ENCODE data around the gene SNAPC2. TPM values are rescaled to one million over a fixed set of nuclear protein-coding genes. Genes with fewer than 3 reads are reported as not detected.

The SNAPC2 gene, protein sequence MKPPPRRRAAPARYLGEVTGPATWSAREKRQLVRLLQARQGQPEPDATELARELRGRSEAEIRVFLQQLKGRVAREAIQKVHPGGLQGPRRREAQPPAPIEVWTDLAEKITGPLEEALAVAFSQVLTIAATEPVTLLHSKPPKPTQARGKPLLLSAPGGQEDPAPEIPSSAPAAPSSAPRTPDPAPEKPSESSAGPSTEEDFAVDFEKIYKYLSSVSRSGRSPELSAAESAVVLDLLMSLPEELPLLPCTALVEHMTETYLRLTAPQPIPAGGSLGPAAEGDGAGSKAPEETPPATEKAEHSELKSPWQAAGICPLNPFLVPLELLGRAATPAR
- 10 to 100 TPM in 1 of 2 donors, 1 to 10 TPM in 1; 7.6 to 32.1 TPM for total RNA-seq
- 10 to 100 TPM; 19.2 to 23.0 TPM for polyA plus RNA-seq
- long read RNA-seq, donor 1, transcript SNAPC2-201 (5 exons, 1,542 nt) = major isoform, 7 of 8 reads
- long read RNA-seq, donor 1, partial matches to known transcripts = 0 of 8 reads
- long read RNA-seq, donor 1, other reads (novel, unspliced or antisense) = 0 of 8 reads
- long read RNA-seq, donor 2, partial matches to known transcripts = 0 of 5 reads
- long read RNA-seq, donor 2, other reads (novel, unspliced or antisense) = 0 of 5 reads
- long read RNA-seq, donor 3, partial matches to known transcripts = 0 of 4 reads
- long read RNA-seq, donor 3, other reads (novel, unspliced or antisense) = 0 of 4 reads
- long read RNA-seq, donor 4, partial matches to known transcripts = 0 of 5 reads
- long read RNA-seq, donor 4, other reads (novel, unspliced or antisense) = 0 of 5 reads
- long read RNA-seq, donor 5, transcript SNAPC2-201 (5 exons, 1,542 nt) = major isoform, 10 of 16 reads
- long read RNA-seq, donor 5, partial matches to known transcripts = 0 of 16 reads
- long read RNA-seq, donor 5, other reads (novel, unspliced or antisense) = 0 of 16 reads

- Histone ChIP-seq H3K27ac (ENCODE audit: low read depth in 1 of 2, low read length in 1 of 2) (peak within 1 kb of the TSS; percentile 89 to 95), H3K4me3 (peak within 1 kb of the TSS; percentile 68), H3K36me3 (ENCODE audit: control insufficient read depth in 4 of 4, insufficient read depth in 4 of 4, low read length in 4 of 4) (peaks cover 0 to 15% (median 8%) of the 10 kb centered on the region in 4 donors), H3K9ac (ENCODE audit: insufficient read depth in 1 of 2, low read length in 2 of 2) (peak within 1 kb of the TSS in 1 of 2 donors; percentile 53), H3K4me1 (ENCODE audit: control insufficient read depth in 5 of 5, insufficient read depth in 5 of 5, low read length in 5 of 5) (peaks cover 0 to 33% (median 16%) of the 10 kb centered on the region in 5 donors), H3K27me3 (ENCODE audit: control insufficient read depth in 3 of 3, insufficient read depth in 3 of 3, low read length in 2 of 3) (peaks cover 0 to 40% (median 24%) of the 10 kb centered on the region in 3 donors), H3K9me3 (ENCODE audit: control insufficient read depth in 4 of 4, insufficient read depth in 3 of 4, low read length in 3 of 4) (no peaks in the 10 kb centered on the region)
- 6 to 8% methylated on average over 61 to 62 of the region's 62 CpGs for WGBS, 2 donors
- ATAC-seq (ENCODE audit: insufficient read depth, low FRiP score) = peak; percentile 85
- DNase-seq = peak; percentile 94 to 97 (median 97)
- TF ChIP-seq, protein P1, sequence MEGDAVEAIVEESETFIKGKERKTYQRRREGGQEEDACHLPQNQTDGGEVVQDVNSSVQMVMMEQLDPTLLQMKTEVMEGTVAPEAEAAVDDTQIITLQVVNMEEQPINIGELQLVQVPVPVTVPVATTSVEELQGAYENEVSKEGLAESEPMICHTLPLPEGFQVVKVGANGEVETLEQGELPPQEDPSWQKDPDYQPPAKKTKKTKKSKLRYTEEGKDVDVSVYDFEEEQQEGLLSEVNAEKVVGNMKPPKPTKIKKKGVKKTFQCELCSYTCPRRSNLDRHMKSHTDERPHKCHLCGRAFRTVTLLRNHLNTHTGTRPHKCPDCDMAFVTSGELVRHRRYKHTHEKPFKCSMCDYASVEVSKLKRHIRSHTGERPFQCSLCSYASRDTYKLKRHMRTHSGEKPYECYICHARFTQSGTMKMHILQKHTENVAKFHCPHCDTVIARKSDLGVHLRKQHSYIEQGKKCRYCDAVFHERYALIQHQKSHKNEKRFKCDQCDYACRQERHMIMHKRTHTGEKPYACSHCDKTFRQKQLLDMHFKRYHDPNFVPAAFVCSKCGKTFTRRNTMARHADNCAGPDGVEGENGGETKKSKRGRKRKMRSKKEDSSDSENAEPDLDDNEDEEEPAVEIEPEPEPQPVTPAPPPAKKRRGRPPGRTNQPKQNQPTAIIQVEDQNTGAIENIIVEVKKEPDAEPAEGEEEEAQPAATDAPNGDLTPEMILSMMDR (IDR thresholded peaks at IDR 0.05; ENCODE audit: control extremely low read depth, extremely low read depth) = no peak
Measured at GRCh38 chr19:7919610-7920518, at the start of gene SNAPC2. SNAPC2 (plus strand) TSS chr19:7920338; CDS start chr19:7920367, 29 bp downstream.

GRCh38 chr19:7870571-7871436 lies 49.3 kb upstream of the SNAPC2 start:
- WGBS, 2 donors = 53 to 62% methylated on average over 11 of the region's 11 CpGs
- Histone ChIP-seq H3K27ac (ENCODE audit: low read depth in 1 of 2, low read length in 1 of 2) (peak overlapping the region in 1 of 2 donors; percentile 52), H3K9me3 (ENCODE audit: control insufficient read depth in 4 of 4, insufficient read depth in 3 of 4, low read length in 3 of 4) (no peaks in the 10 kb centered on the region), H3K4me1 (ENCODE audit: control insufficient read depth in 5 of 5, insufficient read depth in 5 of 5, low read length in 5 of 5) (peaks cover 0 to 30% (median 12%) of the 10 kb centered on the region in 5 donors), H3K9ac (ENCODE audit: insufficient read depth in 1 of 2, low read length in 2 of 2) (no peak overlapping the region), H3K4me3 (no peak overlapping the region), H3K36me3 (ENCODE audit: control insufficient read depth in 4 of 4, insufficient read depth in 4 of 4, low read length in 4 of 4) (no peaks in the 10 kb centered on the region), H3K27me3 (ENCODE audit: control insufficient read depth in 3 of 3, insufficient read depth in 3 of 3, low read length in 2 of 3) (peaks cover 0 to 24% (median 16%) of the 10 kb centered on the region in 3 donors)
- TF ChIP-seq, protein P1 (IDR thresholded peaks at IDR 0.05; ENCODE audit: control extremely low read depth, extremely low read depth) = no peak
- peak in 2 of 3 donors; percentile 24 to 63 for DNase-seq
- ATAC-seq (ENCODE audit: insufficient read depth, low FRiP score) = no peak

Data from lung (tissue), 16 donors.